AG04450 (cell line): ENCODE data around the gene PIGU. TPM values are rescaled to one million over a fixed set of nuclear protein-coding genes. Genes with fewer than 3 reads are reported as not detected.
A peak's percentile ranks its signal among the peaks of the same experiment; 100 is the strongest.

ENCODE experiments used
- CTCF ChIA-PET: fragments of 300-600, 350-600 bp; formaldehyde crosslinking; extraction: SDS; loops from one replicate; lab custom pipeline; 2022; ENCODE audit warnings: antibody characterized with exemption, inconsistent platforms; lab: Charles Lee
- POLR2A ChIA-PET: fragments of 350-600 bp; formaldehyde crosslinking; extraction: SDS; loops from one replicate; lab custom pipeline; 2021; ENCODE audit warnings: antibody characterized with exemption, inconsistent platforms; lab: Yijun Ruan, JAX
- DNase-seq: peaks from one replicate; pipeline ENCODE4 v3.0.0-alpha.2; 2011; ENCODE audit warnings: low read depth, low spot score
- H3K27ac ChIP-seq: one replicate; pipeline ENCODE4 v1.5.1; 2012; ENCODE audit warnings: low read depth, low read length, control low read depth
- H3K27me3 ChIP-seq: one replicate; pipeline ENCODE4 v1.6.0; 2012; ENCODE audit warnings: low read length; ENCODE audit not compliant: control insufficient read depth, insufficient read depth
- H3K4me3 ChIP-seq: 2 replicates; pipeline ENCODE4 v1.5.1; 2011; ENCODE audit warnings: mild to moderate bottlenecking, low read depth, low read length, control low read depth
- H3K9me3 ChIP-seq: 2 replicates; pipeline ENCODE4 v1.5.1; 2012; ENCODE audit warnings: low read length; ENCODE audit not compliant: control insufficient read depth, insufficient read depth
- CTCF ChIP-seq: IDR thresholded peaks from 2 replicates; pipeline ENCODE4 v1.5.1; 2011; ENCODE audit warnings: low read depth, low read length, control low read depth, inconsistent platforms
- polyA plus RNA-seq: library from polyadenylated mRNA; depleted of rRNA; stranded (reverse); fragments of >200 nt; gene quantifications from 2 replicates; pipeline ENCODE4 v1.2.3, GENCODE V29; 2011

Gene PIGU
- polyA plus RNA-seq, 1 experiment = 54.8 TPM

- no peak for DNase-seq
- Histone ChIP-seq H3K27me3 (no peaks in the 10 kb centered on the region), H3K9me3 (no peaks in the 10 kb centered on the region), H3K4me3 (no peak overlapping the region), H3K27ac (no peak overlapping the region)
- CTCF ChIA-PET = interaction anchor here (1.5 kb wide), 1 partner anchor 223 kb away, joined by 7 read pairs; no protein-coding TSS in a partner anchor
- POLR2A ChIA-PET = no interaction called here
- TF ChIP-seq CTCF = no peak
These were observed 141.5 kb downstream of the PIGU start for GRCh38 chr20:34535301-34535840.

- POLR2A ChIA-PET = no interaction called here
- CTCF ChIA-PET = interaction anchor here (1.5 kb wide), 1 partner anchor 222 kb away, joined by 7 read pairs; no protein-coding TSS in a partner anchor
These were observed 142.3 kb downstream of the PIGU start for GRCh38 chr20:34534391-34535165.

GRCh38 chr20:34532756-34533155 is 144.1 kb downstream of the PIGU start:
- Histone ChIP-seq H3K27me3 (no peaks in the 10 kb centered on the region), H3K27ac (no peak overlapping the region), H3K9me3 (no peaks in the 10 kb centered on the region), H3K4me3 (no peak overlapping the region)
- TF ChIP-seq CTCF = no peak
- POLR2A ChIA-PET = no interaction called here
- CTCF ChIA-PET = interaction anchor here (1.1 kb wide), 1 partner anchor 220 kb away, joined by 4 read pairs; no protein-coding TSS in a partner anchor
- no peak for DNase-seq

More at GRCh38 chr20:34534391-34535165, 142.3 kb downstream of the PIGU start:
- DNase-seq = no peak
- Histone ChIP-seq H3K9me3 (no peaks in the 10 kb centered on the region), H3K27me3 (no peaks in the 10 kb centered on the region), H3K27ac (peak overlapping the region; percentile 21), H3K4me3 (no peak overlapping the region)
- TF ChIP-seq CTCF = no peak

GRCh38 chr20:34532320-34532719 is 144.6 kb downstream of the PIGU start:
- ChIA-PET POLR2A (no interaction called here), CTCF (interaction anchor here (1.1 kb wide), 1 partner anchor 220 kb away, joined by 4 read pairs; no protein-coding TSS in a partner anchor)
- no peak overlapping the region for H3K4me3 ChIP-seq
- H3K9me3 ChIP-seq = no peaks in the 10 kb centered on the region
- DNase-seq = no peak
- TF ChIP-seq CTCF = no peak
- H3K27ac ChIP-seq = no peak overlapping the region
- no peaks in the 10 kb centered on the region for H3K27me3 ChIP-seq
